ENCODE measurements around the gene TLK2. TPM values are rescaled to one million over a fixed set of nuclear protein-coding genes. Genes with fewer than 3 reads are reported as not detected.

The TLK2 gene
- total and polyA plus RNA-seq, 8 donors = 6.2 to 19.3 (median 13.3) TPM

DNA sequence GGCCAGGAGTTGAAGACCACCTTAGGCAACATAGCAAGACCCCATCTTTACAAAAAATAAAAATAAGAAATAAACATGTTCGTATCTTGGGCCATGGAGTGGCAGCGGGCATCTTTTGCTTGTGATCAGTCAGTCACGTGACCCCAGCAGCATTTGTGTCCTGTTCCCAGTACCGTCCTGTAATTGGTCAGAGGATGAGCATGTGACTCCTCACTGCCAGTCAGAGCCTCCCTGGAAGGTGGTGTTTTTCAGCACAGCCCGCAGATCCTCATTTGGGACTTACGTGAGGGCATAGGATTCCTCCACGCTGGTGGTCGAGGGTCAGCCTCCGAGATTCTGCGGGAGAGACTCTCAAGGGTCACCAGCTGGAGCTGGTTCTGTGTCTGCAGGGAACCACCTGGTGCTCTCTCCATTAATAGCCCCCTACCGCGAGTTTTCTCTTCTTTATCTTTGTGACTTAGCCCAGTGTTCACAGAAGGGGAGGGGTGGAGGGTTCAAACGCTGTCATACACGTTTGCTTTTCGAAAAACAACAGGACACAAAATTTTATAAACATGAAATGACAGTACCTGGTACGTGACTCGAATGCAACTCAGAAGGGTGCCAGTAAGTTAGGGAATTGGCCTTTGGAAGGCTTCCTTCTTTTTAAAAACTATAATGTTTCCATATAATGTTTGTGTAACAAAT, 166.0 kb downstream of the TLK2 start:
- no peak for DNase-seq
- Histone ChIP-seq H3K27me3 (no peaks in the 10 kb centered on the region), H3K4me3 (no peak overlapping the region), H3K36me3 (no peaks in the 10 kb centered on the region), H3K27ac (no peak overlapping the region), H3K4me1 (no peaks in the 10 kb centered on the region), H3K9me3 (no peaks in the 10 kb centered on the region)
- WGBS, 2 donors = 49 to 56% methylated on average over 17 of the region's 17 CpGs
- intact Hi-C loops (cut with DNase I) = no loop called here
- TF ChIP-seq, protein P1, sequence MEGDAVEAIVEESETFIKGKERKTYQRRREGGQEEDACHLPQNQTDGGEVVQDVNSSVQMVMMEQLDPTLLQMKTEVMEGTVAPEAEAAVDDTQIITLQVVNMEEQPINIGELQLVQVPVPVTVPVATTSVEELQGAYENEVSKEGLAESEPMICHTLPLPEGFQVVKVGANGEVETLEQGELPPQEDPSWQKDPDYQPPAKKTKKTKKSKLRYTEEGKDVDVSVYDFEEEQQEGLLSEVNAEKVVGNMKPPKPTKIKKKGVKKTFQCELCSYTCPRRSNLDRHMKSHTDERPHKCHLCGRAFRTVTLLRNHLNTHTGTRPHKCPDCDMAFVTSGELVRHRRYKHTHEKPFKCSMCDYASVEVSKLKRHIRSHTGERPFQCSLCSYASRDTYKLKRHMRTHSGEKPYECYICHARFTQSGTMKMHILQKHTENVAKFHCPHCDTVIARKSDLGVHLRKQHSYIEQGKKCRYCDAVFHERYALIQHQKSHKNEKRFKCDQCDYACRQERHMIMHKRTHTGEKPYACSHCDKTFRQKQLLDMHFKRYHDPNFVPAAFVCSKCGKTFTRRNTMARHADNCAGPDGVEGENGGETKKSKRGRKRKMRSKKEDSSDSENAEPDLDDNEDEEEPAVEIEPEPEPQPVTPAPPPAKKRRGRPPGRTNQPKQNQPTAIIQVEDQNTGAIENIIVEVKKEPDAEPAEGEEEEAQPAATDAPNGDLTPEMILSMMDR (IDR thresholded peaks at IDR 0.05) = no peak
- FAIRE-seq = no peak
- no peak for ATAC-seq

DNA sequence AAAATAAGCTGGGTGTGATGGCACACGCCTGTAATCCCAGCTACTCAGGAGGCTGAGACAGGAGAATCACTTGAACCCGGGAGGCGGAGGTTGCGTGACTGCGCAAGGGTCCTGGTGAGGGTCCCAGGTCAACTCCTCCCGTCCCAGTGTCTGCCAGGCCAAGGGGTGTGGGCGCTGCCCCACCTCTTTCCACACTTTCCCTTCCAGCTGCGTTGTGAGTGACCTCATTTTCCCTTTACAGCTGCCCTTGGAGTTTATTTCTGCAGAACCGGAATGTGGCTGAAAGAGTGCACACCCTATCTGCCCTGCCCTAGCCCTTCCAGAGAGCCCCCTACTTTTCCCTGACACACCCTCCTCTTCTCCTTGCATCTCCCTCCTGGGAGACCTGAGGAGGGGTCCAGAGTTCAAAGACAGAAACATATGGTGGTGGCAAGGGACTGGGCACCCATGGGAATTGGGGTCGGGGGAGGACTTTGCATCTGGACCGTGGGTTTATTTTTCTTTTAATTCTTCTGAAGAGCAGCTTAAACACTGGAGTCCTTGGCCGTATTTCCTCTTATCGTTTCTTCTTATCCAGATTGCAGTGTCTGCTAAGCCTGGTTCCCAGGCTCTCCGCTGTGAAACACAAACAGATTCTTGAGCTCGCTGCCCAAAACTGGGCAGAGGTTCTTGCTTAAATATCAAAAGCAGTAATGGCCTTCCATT, 169.8 kb downstream of the TLK2 start:
- FAIRE-seq (no peak), ATAC-seq (no peak), DNase-seq (no peak)
- TF ChIP-seq, protein P1 (IDR thresholded peaks at IDR 0.05) = no peak
- intact Hi-C loops (cut with DNase I) = no loop called here
- 55 to 65% methylated on average over 15 of the region's 15 CpGs for WGBS, 2 donors
- no peaks in the 10 kb centered on the region for H3K27me3 ChIP-seq
- no peak overlapping the region for H3K4me3 ChIP-seq
- no peaks in the 10 kb centered on the region for H3K36me3 ChIP-seq
- H3K9me3 ChIP-seq = no peaks in the 10 kb centered on the region
- H3K27ac ChIP-seq = no peak overlapping the region
- H3K4me1 ChIP-seq = no peaks in the 10 kb centered on the region

DNA sequence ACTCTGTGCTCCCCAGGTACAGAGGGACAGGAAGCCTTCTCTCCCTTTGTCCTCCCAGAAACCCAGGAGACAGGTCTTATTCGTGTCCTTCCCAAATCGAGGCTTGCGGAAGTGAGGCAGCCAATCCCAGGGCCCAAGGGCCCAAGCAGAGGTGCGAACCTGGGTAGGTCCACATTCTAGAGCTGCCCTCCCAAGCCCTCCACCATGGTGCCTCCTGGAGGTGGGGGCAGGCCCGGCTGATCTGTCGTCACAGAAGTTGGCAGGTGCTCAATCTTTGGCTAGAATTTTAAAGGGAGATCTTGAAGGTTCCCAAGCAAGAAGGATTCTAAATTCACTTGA, 170.3 kb downstream of the TLK2 start:
- intact Hi-C loops (cut with DNase I) = no loop called here
- DNase-seq = no peak
- no peak for ATAC-seq
- no peaks in the 10 kb centered on the region for H3K36me3 ChIP-seq
- no peak overlapping the region for H3K4me3 ChIP-seq
- TF ChIP-seq, protein P1 (IDR thresholded peaks at IDR 0.05) = no peak
- H3K27ac ChIP-seq = no peak overlapping the region
- no peaks in the 10 kb centered on the region for H3K4me1 ChIP-seq
- WGBS, 2 donors = 60 to 65% methylated on average over 6 of the region's 6 CpGs
- no peak for FAIRE-seq
- no peaks in the 10 kb centered on the region for H3K27me3 ChIP-seq
- H3K9me3 ChIP-seq = no peaks in the 10 kb centered on the region

DNA sequence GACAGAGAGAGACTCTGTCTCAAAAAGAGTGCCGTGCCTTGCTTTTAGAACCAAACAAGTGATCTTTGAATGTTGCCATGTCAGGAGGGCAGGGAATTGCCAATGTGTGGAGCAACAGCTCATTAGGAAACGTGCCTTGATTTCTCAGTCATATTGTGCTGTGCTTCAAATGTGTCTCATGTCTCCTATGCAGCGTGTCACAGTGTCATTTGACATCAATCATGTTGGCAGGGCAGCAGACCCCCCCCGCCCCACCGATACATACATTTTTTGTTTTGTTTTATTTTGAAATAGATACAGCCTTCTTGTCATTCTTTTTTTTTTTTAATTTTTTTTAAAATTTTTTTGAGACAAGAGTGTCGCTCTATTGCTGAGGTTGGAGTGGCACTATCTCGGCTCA, 170.9 kb downstream of the TLK2 start:
- intact Hi-C loops (cut with DNase I) = no loop called here
- Histone ChIP-seq H3K27me3 (no peaks in the 10 kb centered on the region), H3K36me3 (no peaks in the 10 kb centered on the region), H3K27ac (no peak overlapping the region), H3K9me3 (no peaks in the 10 kb centered on the region), H3K4me3 (no peak overlapping the region), H3K4me1 (no peaks in the 10 kb centered on the region)
- TF ChIP-seq, protein P1 (IDR thresholded peaks at IDR 0.05) = no peak
- no peak for FAIRE-seq
- no peak for DNase-seq
- no peak for ATAC-seq
- 82 to 92% methylated on average over 7 of the region's 7 CpGs for WGBS, 2 donors

DNA sequence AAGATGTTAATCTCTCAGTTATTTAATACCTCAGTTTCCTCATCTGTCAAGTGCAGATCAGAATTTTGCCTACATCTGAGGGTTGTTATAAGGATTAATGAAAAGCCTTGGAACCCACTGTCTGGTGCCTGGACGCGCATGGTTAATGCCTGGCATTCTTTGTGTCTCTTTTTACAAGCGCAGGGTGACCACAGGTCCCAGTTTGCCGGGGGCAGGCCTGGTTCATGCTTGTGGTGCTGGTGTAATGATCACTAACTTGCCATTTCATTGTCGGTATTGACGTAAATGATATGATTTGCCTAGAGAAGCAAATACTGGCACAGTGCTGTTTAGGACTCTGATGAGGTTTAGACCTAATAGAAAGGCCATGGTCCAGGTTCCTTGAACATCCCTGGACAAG, 172.0 kb downstream of the TLK2 start:
- no peak overlapping the region for H3K4me3 ChIP-seq
- TF ChIP-seq, protein P1 (IDR thresholded peaks at IDR 0.05) = no peak
- DNase-seq (no peak), ATAC-seq (no peak), FAIRE-seq (no peak)
- H3K36me3 ChIP-seq = no peaks in the 10 kb centered on the region
- no peaks in the 10 kb centered on the region for H3K9me3 ChIP-seq
- WGBS, 2 donors = 81 to 82% methylated on average over 6 of the region's 6 CpGs
- intact Hi-C loops (cut with DNase I) = no loop called here
- H3K27ac ChIP-seq = no peak overlapping the region
- no peaks in the 10 kb centered on the region for H3K27me3 ChIP-seq
- no peaks in the 10 kb centered on the region for H3K4me1 ChIP-seq
